Naive thymus-derived CD4-positive, alpha-beta T cell (primary cell): ENCODE data around the gene NEDD4L. TPM values are rescaled to one million over a fixed set of nuclear protein-coding genes. Genes with fewer than 3 reads are reported as not detected.

Source experiments
- ATAC-seq: fragments of 150-1000 bp; cut with Tn5 transposase; 2 replicates; pipeline ENCODE4 v1.10.0; 2021; ENCODE audit warnings: mild to moderate bottlenecking, moderate library complexity
- CTCF ChIA-PET: fragments of 350-600 bp; sonication (Branson Sonifier 250); formaldehyde crosslinking; loops from one replicate; lab custom pipeline; 2021; ENCODE audit warnings: antibody characterized with exemption; lab: Charles Lee
- POLR2A ChIA-PET: fragments of 350-600 bp; sonication (Branson Sonifier 250); formaldehyde crosslinking; loops from one replicate; lab custom pipeline; 2021; ENCODE audit warnings: antibody characterized with exemption, inconsistent platforms; lab: Charles Lee
- DNase-seq, 9 donors: peaks; one replicate each; pipeline versions ENCODE4 v3.0.0 to v3.0.0-alpha.2; 2020 to 2022; ENCODE audit warnings: mixed read lengths in 1 of 9
- H3K27ac ChIP-seq: one replicate; pipeline ENCODE4 v1.7.0; 2013; ENCODE audit warnings: mild to moderate bottlenecking, low read depth, low read length, moderate library complexity
- H3K27me3 ChIP-seq, 2 donors: one replicate each; pipeline ENCODE4 v1.7.0; 2013; ENCODE audit warnings: low read length in 2 of 2, mild to moderate bottlenecking in 2 of 2, moderate library complexity in 2 of 2; ENCODE audit not compliant: control insufficient read depth in 2 of 2, insufficient read depth in 2 of 2
- H3K36me3 ChIP-seq, 3 experiments: 1 replicate in 2 of 3; 2 replicates in 1 of 3; pipeline ENCODE4 v1.7.0; 2013; ENCODE audit warnings: low read length in 3 of 3, mild to moderate bottlenecking in 3 of 3, moderate library complexity in 1 of 3; ENCODE audit not compliant: insufficient read depth in 3 of 3, control insufficient read depth in 2 of 3
- H3K4me1 ChIP-seq, 2 donors: one replicate each; pipeline ENCODE4 v1.7.0; 2013; ENCODE audit warnings: low read length in 2 of 2, mild to moderate bottlenecking in 2 of 2, moderate library complexity in 1 of 2; ENCODE audit not compliant: control insufficient read depth in 2 of 2, insufficient read depth in 2 of 2
- H3K4me3 ChIP-seq: 2 replicates; pipeline ENCODE4 v1.7.0; 2013; ENCODE audit warnings: mild to moderate bottlenecking, low read length
- H3K9me3 ChIP-seq, 3 experiments: 1 replicate in 2 of 3; 2 replicates in 1 of 3; pipeline ENCODE4 v1.7.0; 2013; ENCODE audit warnings: low read length in 3 of 3; ENCODE audit not compliant: control insufficient read depth in 2 of 3
- H3K27ac Mint-ChIP-seq, 9 donors: one replicate each; pipeline ENCODE4 v1.8.0; 2020 to 2022; ENCODE audit warnings: mixed read lengths in 9 of 9, mild to moderate bottlenecking in 8 of 9, moderate library complexity in 5 of 9, inconsistent platforms in 2 of 9
- H3K27me3 Mint-ChIP-seq, 5 donors: one replicate each; pipeline ENCODE4 v1.8.0; 2021 to 2022; ENCODE audit warnings: mixed read lengths in 5 of 5, mild to moderate bottlenecking in 1 of 5
- H3K36me3 Mint-ChIP-seq, 5 donors: one replicate each; pipeline ENCODE4 v1.8.0; 2020 to 2022; ENCODE audit warnings: mixed read lengths in 5 of 5, mild to moderate bottlenecking in 3 of 5, inconsistent platforms in 1 of 5
- H3K4me1 Mint-ChIP-seq, 7 donors: one replicate each; pipeline ENCODE4 v1.8.0; 2020 to 2022; ENCODE audit warnings: mixed read lengths in 7 of 7, mild to moderate bottlenecking in 3 of 7, inconsistent platforms in 1 of 7
- H3K4me3 Mint-ChIP-seq, 10 donors: one replicate each; pipeline ENCODE4 v1.8.0; 2020 to 2022; ENCODE audit warnings: mild to moderate bottlenecking in 10 of 10, mixed read lengths in 10 of 10, moderate library complexity in 6 of 10, inconsistent platforms in 2 of 10
- H3K9me3 Mint-ChIP-seq, 11 donors: one replicate each; pipeline ENCODE4 v1.8.0; 2020 to 2022; ENCODE audit warnings: mixed read lengths in 11 of 11, mild to moderate bottlenecking in 4 of 11, inconsistent platforms in 1 of 11, moderate library complexity in 1 of 11
- intact Hi-C, 2 donors: fragments of 100-400 bp; cut with micrococcal nuclease; formaldehyde crosslinking; loops; one replicate each; pipeline ENCODE4 v1.15.1; 2023
- polyA plus RNA-seq, 2 donors: library from polyadenylated mRNA; unstranded; fragments of 300-500 nt; fragmentation: Illumina TruSeq; gene quantifications; one replicate each; pipeline ENCODE4 v1.2.3, GENCODE V29; 2021
- total RNA-seq, 6 experiments: library from RNA in 5 of 6; stranded (reverse) in 5 of 6; gene quantifications; 1 replicate in 5 of 6; 2 replicates in 1 of 6; pipeline ENCODE4 v1.2.3 and lab custom pipeline; 2021 to 2026

NEDD4L gene
- total and polyA plus RNA-seq, 7 experiments from 2014 or later, result 1.1 to 10.3 (median 4.2) TPM

DNA sequence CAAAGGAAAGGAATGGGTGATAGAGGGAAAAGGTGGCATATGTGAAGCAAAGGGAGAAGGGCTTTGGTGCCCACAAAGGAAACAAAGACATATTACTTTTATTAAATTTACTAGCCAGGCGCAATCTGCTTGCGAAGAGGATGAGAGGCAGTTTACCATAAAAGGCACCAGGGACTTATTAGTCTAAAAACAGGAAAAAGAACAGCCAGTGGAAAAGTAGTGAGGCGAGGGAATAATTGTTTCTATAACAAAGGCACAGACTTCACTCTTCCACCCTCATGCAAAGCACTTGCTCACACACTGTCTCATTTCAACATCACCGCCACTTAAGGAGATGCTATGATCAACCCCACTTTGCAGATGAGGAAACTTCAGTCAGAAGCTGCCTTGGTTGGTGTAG is 374.3 kb downstream of the NEDD4L start:
- Mint-ChIP-seq H3K36me3 (no peaks in the 10 kb centered on the region), H3K27ac (no peak overlapping the region), H3K27me3 (peaks cover 0 to 12% (median 7%) of the 10 kb centered on the region in 5 donors), H3K4me3 (no peak overlapping the region), H3K9me3 (peaks cover 0 to 9% (median 0%) of the 10 kb centered on the region in 11 donors), H3K4me1 (no peaks in the 10 kb centered on the region)
- ChIA-PET POLR2A (no interaction called here), CTCF (no interaction called here)
- Histone ChIP-seq H3K27ac (no peak overlapping the region), H3K4me3 (no peak overlapping the region), H3K9me3 (no peaks in the 10 kb centered on the region), H3K4me1 (no peaks in the 10 kb centered on the region), H3K36me3 (no peaks in the 10 kb centered on the region), H3K27me3 (no peaks in the 10 kb centered on the region)
- ATAC-seq (no peak), DNase-seq (no peak)
- intact Hi-C loops, result no loop called here

DNA sequence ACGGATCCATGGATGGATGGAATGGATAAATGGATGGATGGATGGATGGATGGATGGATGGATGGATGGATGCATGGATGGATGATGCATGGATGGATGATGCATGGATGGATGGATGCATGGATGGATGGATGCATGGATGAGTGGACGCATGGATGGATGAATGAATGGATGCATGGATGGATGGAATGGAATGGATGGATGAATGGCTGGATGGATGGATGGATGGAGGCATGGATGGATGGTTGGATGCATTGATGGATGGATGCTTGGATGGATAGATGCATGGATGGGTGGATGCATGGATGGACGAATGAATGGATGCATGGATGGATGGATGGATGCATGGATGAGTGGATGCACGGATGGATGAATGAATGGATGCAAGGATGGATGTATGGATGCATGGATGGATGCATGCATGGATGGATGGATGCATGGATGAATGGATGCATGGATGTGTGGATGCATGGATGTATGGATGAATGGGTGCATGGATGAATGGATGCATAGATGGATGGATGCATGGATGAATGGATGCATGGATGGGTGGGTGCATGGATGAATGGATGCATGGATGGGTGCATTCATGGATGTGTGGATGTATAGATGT is 375.7 kb downstream of the NEDD4L start:
- Histone ChIP-seq H3K9me3 (no peaks in the 10 kb centered on the region), H3K4me1 (no peaks in the 10 kb centered on the region), H3K27ac (no peak overlapping the region), H3K36me3 (no peaks in the 10 kb centered on the region), H3K4me3 (no peak overlapping the region), H3K27me3 (no peaks in the 10 kb centered on the region)
- ATAC-seq, result no peak
- Mint-ChIP-seq H3K4me3 (no peak overlapping the region), H3K27me3 (peaks cover 0 to 15% (median 7%) of the 10 kb centered on the region in 5 donors), H3K9me3 (peaks cover 0 to 9% (median 0%) of the 10 kb centered on the region in 11 donors), H3K27ac (no peak overlapping the region), H3K36me3 (no peaks in the 10 kb centered on the region), H3K4me1 (no peaks in the 10 kb centered on the region)
- no peak for DNase-seq
- intact Hi-C loops, result no loop called here
- ChIA-PET CTCF (interaction anchor here (0.6 kb wide), 1 partner anchor 75 kb away, joined by 3 read pairs; no protein-coding TSS in a partner anchor), POLR2A (no interaction called here)

DNA sequence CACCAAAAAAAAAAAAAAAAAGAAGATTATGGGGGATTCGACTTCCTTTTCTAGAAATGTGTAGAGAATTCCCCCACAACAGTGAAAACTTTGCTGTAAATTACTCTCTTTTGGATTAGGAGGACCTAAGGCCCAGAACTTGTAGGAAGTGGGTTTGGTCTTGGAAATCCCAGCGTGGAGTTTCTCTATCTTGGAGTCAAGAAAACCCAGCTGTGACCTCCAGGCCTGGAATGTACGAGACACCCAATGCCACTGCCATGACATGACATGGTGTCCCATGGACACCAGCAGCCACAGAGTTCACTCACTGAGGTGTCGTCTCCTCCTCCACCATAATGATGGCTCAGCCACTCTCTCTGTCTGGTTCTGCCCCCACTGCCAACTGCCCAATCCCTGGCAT is 382.6 kb downstream of the NEDD4L start:
- Mint-ChIP-seq H3K27me3 (peaks cover 0 to 12% (median 0%) of the 10 kb centered on the region in 5 donors), H3K4me3 (no peak overlapping the region), H3K36me3 (no peaks in the 10 kb centered on the region), H3K27ac (no peak overlapping the region), H3K9me3 (no peaks in the 10 kb centered on the region), H3K4me1 (peaks cover 0 to 8% (median 0%) of the 10 kb centered on the region in 7 donors)
- Histone ChIP-seq H3K27me3 (no peaks in the 10 kb centered on the region), H3K36me3 (no peaks in the 10 kb centered on the region), H3K27ac (no peak overlapping the region), H3K9me3 (no peaks in the 10 kb centered on the region), H3K4me3 (no peak overlapping the region), H3K4me1 (no peaks in the 10 kb centered on the region)
- CTCF ChIA-PET, result no interaction called here
- POLR2A ChIA-PET, result no interaction called here
- no peak for ATAC-seq
- DNase-seq, result no peak
- intact Hi-C loops, result no loop called here

DNA sequence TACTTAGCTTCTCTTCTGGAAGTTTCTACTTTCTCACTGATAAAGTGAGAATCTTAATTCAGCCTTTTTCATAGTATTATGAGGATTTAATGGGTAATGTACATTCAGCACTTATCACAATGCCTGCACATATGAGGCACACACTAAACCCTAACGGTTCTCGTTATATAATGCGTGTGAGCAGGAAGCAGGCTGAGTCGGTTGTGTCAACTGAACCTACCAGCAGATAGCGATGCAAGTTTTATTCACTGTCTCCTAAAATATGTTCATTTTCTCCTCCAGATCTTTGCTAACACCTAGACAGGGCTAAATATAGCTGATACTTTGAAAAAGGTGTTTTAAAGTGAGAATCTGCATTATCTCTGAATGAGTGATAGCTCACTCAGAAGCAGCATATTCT is 383.3 kb downstream of the NEDD4L start:
- ChIA-PET CTCF (no interaction called here), POLR2A (no interaction called here)
- no peak for DNase-seq
- ATAC-seq, result no peak
- Mint-ChIP-seq H3K9me3 (no peaks in the 10 kb centered on the region), H3K4me3 (no peak overlapping the region), H3K36me3 (no peaks in the 10 kb centered on the region), H3K27me3 (peaks cover 0 to 12% (median 0%) of the 10 kb centered on the region in 5 donors), H3K27ac (no peak overlapping the region), H3K4me1 (peaks cover 0 to 8% (median 0%) of the 10 kb centered on the region in 7 donors)
- H3K4me1 ChIP-seq, result no peaks in the 10 kb centered on the region
- no peak overlapping the region for H3K4me3 ChIP-seq
- H3K27ac ChIP-seq, result no peak overlapping the region
- no peaks in the 10 kb centered on the region for H3K36me3 ChIP-seq
- no peaks in the 10 kb centered on the region for H3K27me3 ChIP-seq
- no peaks in the 10 kb centered on the region for H3K9me3 ChIP-seq
- intact Hi-C loops, result no loop called here

DNA sequence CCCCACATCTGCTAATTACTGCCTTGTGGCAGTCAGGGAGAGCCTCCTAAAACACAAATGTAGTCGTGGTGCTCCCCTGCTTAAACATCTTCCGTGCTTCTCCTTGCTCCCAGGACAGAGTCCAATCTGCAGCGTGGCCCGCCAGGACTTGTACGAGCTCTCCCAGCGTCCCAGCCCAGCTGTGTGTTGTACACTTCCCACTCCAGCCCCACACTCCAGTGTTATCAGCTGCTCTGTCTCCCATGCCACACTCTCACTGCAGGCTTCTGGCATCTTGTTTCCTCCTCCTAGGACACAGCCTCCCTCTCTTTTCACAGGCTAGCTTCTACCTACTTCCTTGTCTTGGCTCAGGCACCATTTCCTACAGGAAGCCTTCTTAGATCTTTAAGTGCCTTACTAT is 385.4 kb downstream of the NEDD4L start:
- ChIA-PET CTCF (no interaction called here), POLR2A (interaction anchor here (0.6 kb wide), 1 partner anchor 196 kb away, joined by 3 read pairs; no protein-coding TSS in a partner anchor)
- Mint-ChIP-seq H3K36me3 (no peaks in the 10 kb centered on the region), H3K4me1 (peaks cover 0 to 8% (median 0%) of the 10 kb centered on the region in 7 donors), H3K9me3 (no peaks in the 10 kb centered on the region), H3K27ac (no peak overlapping the region), H3K27me3 (peaks cover 0 to 6% (median 0%) of the 10 kb centered on the region in 5 donors), H3K4me3 (no peak overlapping the region)
- no peaks in the 10 kb centered on the region for H3K9me3 ChIP-seq
- ATAC-seq (no peak), DNase-seq (no peak)
- H3K36me3 ChIP-seq, result no peaks in the 10 kb centered on the region
- intact Hi-C loops, result no loop called here
- no peaks in the 10 kb centered on the region for H3K27me3 ChIP-seq
- H3K27ac ChIP-seq, result no peak overlapping the region
- no peak overlapping the region for H3K4me3 ChIP-seq
- H3K4me1 ChIP-seq, result no peaks in the 10 kb centered on the region

DNA sequence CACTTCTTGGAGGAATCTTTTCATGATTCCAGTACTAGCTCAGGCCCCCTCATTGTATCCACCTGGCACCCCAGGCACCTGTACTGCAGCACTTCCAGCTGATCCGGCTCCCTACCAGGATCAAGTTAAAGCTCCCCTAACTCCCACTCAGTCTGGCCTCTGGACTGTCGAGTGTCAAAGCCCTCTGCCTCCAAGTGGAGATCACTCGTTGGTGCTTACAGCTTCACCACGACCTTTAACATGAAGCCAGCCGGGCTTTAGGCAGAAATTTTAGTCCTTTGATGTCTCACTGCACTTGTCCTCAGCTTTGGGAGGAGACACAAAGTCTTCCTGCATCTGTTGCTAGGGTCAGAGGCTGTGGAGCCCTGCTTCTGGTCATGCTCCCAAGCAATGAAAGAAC is 387.2 kb downstream of the NEDD4L start:
- ATAC-seq (no peak), DNase-seq (no peak)
- intact Hi-C loops, result no loop called here
- Histone ChIP-seq H3K27ac (no peak overlapping the region), H3K4me1 (no peaks in the 10 kb centered on the region), H3K4me3 (no peak overlapping the region), H3K36me3 (no peaks in the 10 kb centered on the region), H3K27me3 (no peaks in the 10 kb centered on the region), H3K9me3 (no peaks in the 10 kb centered on the region)
- peaks cover 0 to 4% (median 0%) of the 10 kb centered on the region in 11 donors for H3K9me3 Mint-ChIP-seq
- peak overlapping the region in 1 of 9 donors; percentile 39 for H3K27ac Mint-ChIP-seq
- POLR2A ChIA-PET, result interaction anchor here (0.6 kb wide), 1 partner anchor 140 kb away, joined by 4 read pairs; no protein-coding TSS in a partner anchor
- no peak overlapping the region for H3K4me3 Mint-ChIP-seq
- H3K36me3 Mint-ChIP-seq, result no peaks in the 10 kb centered on the region
- H3K4me1 Mint-ChIP-seq, result peaks cover 0 to 6% (median 0%) of the 10 kb centered on the region in 7 donors
- H3K27me3 Mint-ChIP-seq, result peaks cover 0 to 15% (median 0%) of the 10 kb centered on the region in 5 donors
- CTCF ChIA-PET, result no interaction called here
